Stimulated activated CD4-positive, alpha-beta T cell treated with anti-CD3 and anti-CD28 coated beads, Interleukin-1b, Interleukin-23, amount 100 ng/mL, for 4 hours (primary cell): ENCODE measurements around the gene CASP10.
"Not testable (repeated sequence)": the region's sequence is repeated elsewhere in the genome, so short reads cannot be mapped to it uniquely, and the experiment has no call there.

Experiments
- DNase-seq, 2 donors: peaks; one replicate each; pipeline ENCODE4 v3.0.0-alpha.2; 2020; ENCODE audit warnings: low read depth in 2 of 2

CASP10 gene

DNA sequence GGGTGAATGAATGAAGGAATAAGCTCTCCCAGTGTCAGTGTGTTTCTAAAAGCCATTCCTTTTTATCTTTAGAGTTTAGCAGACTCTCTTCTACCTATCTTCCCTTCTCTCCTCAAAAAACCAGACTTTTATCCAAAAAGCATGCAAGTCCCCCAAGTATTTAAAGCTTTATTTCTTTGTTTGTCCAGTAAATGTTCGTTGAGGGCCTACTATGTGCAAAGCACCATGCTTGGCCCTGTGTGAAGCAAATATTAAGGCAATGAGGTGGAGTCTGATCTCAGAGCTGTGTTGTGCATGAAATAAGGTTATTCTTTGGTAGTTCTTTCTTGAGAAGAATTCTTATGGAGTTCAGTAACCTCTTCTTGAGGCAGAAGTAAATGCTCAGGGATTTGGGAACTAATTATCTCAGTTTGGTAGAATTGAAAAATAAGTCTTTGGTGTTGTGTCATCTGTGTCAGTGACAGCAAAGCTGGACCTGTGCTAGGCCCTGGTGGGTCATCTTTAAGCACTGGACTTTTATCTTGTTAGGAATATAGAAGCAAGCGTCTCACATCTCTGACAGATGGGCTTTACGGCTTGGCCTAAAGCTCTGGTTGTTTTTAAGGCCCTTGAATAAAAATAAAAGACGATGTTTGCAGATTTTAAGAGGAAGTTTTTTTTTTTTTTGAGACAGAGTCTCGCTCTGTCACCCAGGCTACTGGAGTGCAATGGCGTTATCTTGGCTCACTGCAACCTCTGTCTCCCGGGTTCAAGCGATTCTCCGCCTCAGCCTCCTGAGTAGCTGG, 28.1 kb upstream of the CASP10 start:
- DNase-seq = no peak

DNA sequence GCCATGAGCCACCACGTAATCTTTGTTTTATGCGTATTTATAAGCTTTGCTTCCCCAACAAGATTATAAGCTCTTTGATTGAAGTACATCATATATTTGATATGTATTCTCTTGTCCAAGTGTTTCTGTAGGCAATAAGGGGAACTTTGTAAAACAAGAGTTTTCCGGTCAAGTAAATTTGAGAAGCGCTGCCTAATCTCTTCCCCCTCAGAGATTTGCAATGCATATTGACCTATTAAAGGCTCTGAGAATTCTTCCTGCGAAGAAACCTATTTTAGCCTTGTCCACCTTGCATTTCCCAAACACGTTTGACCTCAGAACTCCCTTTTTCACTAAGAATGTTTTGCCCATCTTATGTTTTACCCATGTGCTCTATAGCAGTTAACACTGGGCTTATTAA, 26.9 kb upstream of the CASP10 start:
- no peak for DNase-seq

DNA sequence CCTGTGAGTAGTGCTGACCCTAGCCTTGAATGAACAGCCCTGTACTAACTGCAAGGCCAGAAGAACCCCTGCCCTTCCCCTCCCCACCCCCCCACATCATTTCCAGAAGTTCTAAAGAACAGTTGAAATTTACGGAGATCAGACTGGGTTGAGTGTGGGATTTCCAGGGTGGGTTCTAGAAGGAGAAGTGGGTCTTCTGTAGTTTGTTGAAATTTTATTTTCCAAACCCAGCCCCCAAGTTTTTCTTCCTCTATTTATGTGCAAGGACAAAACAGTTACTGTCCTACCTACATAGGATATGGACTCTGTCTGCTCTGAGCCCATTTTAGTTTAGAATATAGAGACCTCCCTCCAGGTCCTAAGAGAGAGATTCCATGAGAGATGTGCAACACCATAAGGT, 26.3 kb upstream of the CASP10 start:
- no peak for DNase-seq

DNA sequence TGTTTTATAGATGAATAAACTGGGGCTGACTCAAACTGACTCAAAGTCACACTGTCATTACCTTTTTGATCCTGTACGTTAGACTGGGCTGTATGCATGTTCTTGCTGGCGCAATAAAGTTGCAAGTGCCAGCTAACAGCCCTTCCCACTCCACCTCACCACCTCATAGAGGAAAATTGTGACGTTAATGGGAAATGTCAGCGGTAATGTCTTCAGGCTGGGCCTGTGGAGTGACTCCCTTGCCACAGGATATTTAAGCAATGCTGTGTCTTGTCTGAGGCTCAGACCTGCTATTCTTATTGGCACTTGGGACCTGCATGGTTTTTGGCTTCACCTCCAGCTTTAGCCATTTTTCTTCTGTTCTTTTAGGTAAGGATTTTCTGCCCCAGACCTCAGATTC, 25.2 kb upstream of the CASP10 start:
- no peak for DNase-seq

DNA sequence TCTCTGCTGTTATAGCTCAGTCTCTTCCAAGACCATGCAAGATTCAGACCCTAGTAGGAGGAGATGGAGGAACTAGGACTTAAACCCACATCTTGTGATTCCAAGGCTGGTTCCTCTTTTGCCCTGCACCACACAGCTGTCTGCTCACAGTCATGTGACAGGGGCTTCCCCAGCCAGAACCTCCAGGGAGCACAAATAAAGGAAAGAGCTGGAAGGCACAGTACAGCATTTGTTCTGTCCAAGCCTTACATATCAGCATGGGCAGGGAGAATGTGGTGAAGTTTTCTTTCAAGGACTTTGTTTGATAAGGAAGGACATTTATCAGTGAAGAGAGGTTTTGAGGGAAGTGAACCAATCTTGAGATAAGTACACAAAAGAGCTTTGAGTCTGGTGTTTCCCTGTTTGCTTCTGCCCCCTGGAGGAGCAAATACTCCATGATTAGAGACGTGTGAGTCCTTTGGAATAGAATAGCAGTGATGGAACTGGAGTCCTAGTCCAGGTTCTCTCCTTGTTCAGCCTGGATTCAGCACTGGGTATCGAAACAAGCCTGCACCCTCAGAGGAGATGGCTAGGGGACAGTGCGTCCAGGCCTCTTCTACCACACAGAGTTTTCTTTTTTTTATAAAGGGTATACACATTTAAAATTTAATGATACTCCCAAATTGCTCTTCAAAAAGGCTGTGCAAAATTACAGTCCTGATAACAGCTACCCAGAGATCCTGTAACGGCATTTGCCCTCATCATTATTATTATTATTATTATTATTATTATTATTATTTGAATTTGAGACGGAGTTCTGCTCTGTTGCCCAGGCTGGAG, 24.6 kb upstream of the CASP10 start:
- peak in 1 of 2 donors; percentile 23 for DNase-seq

DNA sequence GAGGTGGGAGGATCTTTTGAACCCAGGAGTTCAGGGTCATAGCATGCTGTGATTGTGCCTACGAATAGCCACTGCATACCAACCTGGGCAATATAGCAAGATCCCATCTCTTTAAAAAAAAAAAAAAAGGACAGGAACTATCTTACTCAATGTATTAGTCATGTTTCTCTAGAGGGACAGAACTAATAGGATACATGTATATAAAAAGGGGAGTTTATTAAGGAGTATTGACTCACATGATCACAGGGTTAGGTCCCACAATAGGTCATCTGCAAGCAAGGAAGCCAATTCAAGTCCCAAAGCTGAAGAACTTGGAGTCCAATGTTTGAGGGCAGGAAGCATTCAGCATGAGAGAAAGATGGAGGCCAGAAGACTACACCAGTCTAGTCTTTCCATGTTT, 18.8 kb upstream of the CASP10 start:
- DNase-seq = no peak

DNA sequence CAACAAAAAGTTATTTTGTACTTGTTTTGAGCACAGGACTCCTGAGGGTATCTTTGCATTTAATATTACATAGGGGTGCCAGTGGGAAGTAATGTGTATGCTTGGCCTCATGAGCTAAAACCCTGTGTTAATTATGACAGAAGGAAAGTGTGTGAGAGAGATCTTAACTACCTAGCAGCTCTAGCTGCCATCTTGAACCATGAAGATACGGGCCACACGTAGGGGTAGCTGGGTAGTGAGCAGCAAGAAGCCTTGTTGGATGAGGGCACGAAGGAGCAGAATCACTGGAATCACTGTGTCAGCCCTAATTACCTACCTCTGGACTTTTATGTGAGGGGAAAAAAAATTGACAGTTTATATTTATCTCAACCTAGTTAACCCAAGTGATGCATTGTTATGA, 15.4 kb upstream of the CASP10 start:
- no peak for DNase-seq

DNA sequence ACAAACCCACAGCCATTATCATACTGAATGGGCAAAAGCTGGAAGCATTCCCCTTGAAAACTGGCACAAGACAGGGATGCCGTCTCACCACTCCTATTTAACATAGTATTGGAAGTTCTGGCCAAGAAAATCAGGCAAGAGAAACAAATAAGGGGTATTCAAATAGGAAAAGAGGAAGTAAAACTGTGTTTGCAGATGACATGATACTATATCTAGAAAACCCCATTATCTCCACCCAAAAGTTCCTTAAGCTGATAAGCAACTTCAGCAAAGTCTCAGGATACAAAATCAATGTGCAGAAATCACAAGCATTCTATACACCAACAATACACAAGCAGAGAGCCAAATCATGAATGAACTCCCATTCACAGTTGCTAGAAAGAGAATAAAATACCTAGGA, 14.4 kb upstream of the CASP10 start:
- DNase-seq = not testable (repeated sequence)

DNA sequence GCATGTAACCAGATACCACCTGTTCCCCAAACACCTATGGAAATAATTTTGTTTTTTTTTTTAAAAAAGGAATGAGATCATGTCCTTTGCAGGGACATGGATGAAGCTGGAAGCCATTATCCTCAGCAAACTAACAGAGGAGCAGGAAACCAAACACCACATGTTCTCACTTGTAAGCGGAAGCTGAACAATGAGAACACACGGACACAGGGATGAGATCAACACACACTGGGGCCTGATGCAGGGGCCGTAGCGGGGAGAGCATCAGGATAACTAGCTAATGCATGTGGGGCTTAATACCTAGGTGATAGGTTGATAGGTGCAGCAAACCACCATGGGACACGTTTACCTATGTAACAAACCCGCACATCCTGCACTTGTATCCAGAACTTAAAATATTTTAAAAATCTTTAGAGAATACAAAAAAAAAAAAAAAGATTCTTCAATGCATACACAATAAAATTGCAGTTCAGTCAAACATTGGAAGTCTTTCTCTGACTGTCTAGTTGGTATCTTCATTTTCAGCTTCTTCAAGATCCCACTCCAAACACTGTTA, 11.6 kb upstream of the CASP10 start:
- DNase-seq = no peak

DNA sequence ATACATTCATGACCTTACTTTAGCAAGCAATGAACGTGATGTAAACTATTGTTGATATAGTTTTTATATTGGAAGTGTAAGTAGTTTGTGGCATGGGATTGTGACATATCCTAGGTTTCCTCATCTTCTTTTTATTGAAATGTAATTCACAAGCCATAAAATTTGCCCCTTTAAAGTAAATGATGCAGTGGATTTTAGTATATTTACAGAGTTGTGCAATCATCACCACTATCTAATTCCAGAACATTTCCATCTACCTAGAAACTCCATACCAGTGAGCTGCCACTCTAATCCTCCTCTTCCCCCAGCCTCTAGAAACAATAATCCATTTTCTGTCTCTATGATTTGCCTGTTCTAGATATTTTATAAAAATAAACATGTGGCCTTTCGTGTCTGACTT, 10.7 kb upstream of the CASP10 start:
- DNase-seq = no peak

DNA sequence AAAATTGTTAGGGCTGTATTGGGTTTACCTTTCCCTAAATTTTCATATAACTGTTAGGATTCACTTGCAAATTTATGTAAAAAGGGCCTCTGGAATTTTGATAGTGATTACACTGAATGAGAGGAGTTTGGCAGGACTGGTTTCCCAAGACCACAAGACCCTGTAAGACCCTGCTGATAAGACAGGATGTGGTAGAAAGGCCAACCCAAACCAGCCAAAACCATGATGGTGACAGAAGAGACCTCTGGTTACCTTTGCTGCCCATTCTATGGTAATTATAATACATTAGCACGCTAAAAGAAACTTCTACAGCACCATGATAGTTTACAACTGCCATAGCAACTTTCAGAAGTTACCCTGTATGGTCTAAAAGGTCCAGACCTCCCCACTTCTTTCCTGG, 8.3 kb upstream of the CASP10 start:
- no peak for DNase-seq

DNA sequence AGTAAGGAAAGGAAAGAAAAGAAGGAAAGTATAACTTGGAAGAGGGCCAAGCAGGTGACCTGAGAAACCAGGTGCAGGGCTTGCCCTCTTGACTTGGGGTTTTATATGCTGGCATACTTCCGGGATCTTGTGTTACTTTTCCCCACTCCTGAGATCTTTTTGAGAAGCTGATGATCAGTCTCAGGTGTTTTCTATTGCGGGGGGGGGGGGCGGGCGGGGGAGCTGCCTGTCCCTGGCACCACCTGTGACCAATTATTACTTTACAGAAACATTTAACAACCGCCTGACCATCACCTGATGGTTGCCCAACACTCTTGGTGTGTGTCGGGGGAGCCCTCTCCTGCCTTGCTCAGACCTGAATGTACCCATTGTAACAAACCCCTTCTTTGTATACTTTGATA, 6.9 kb upstream of the CASP10 start:
- no peak for DNase-seq

DNA sequence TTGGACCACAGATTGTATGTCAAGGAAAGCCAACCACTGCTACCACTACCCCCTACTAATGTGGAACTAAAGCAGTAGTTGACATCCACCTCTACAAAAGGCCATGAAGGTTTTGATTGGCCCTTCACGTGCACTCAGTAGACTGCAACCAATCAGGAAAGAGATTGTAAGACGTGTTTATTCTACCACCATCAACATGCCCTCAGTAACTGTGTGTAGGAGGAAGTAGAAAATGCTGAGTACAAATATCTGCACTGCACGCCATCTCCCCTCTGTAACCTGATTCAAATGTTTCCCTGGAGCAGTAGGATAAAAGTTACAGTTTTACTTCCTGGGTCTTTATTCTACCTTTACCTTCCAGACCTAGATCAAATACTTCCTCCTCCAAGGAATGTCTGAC, 2.9 kb upstream of the CASP10 start:
- DNase-seq = no peak

DNA sequence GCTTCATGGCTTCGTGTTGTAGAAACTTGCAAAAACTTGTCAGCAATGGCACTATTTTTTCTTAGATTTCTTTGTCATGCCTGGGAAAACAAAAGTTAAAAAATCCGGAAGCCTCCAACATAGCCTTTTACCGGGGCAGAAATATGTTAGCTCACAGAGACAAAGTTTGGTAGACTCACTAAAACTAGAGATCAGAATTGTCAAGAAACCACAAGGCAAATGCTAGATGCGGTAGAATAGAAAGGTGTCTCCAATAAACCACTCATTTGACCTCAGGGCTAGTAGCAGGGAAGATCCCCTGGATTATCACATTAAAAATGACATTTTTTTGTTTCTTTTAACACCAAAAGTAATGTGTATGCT, 405 bp downstream of the CASP10 start:
- DNase-seq = no peak

DNA sequence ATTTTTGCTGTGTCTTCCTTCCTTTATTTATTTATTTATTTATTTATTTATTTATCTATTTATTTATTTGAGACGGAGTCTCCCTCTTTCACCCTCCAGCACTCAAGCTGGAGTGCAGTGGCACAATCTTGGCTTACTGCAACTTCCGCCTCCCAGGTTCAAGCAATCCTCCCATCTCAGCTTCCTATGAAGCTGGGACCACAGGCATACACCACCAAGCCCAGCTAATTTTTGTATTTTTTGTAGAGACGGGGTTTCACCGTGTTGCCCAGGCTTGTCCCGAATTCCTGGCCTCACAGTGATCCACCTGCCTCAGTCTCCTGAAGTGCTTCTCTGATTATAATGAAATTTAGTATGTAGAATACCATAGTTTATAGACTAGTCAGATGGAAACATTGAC, 894 bp downstream of the CASP10 start:
- not testable (repeated sequence) for DNase-seq

DNA sequence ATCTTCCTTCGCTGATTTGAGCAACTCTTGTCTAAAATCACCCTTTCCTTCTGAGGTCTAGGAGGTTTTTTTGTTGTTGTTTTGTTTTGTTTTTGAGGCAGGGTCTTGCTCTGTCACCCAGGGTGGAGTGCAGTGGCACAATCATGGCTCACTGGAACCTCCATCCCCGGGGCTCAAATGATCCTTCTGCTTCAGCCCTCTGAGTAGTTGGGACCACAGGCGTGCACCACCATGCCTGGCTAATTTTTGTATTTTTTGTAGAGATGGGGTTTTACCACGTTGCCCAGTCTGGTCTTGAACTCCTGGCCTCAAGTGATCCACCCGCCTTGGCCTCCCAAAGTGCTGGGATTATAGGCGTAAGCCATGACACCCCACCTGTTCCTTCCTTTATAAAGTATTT, 1.3 kb downstream of the CASP10 start:
- DNase-seq = not testable (repeated sequence)

DNA sequence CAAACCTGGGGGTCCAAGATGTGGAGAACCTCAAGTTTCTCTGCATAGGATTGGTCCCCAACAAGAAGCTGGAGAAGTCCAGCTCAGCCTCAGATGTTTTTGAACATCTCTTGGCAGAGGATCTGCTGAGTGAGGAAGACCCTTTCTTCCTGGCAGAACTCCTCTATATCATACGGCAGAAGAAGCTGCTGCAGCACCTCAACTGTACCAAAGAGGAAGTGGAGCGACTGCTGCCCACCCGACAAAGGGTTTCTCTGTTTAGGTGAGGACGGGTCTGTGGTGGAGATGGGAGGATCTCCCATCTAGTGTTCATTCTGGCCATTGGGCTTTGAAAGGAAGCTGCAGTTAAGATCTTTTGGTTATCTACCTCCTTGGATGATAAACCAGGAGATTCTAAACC, 2.9 kb downstream of the CASP10 start:
- no peak for DNase-seq

DNA sequence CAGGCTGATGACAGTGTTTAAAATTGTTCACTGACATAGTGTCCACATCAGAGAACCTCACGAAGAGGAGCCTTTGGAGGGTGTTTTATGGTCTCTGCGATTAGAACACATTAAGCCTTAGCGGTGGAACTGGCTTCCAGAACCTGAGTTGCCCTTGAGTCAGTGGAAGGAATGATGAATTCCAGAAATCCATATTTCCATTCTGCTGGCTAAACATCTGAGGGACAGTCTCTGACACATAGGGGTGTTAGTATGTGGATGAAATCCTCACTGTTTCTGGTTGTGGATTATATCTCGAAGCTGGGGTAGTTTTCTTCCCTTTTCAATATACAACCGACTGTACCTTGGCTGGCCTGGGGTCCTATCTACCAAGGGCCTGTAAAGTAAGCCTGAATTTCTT, 4.0 kb downstream of the CASP10 start:
- DNase-seq = no peak

DNA sequence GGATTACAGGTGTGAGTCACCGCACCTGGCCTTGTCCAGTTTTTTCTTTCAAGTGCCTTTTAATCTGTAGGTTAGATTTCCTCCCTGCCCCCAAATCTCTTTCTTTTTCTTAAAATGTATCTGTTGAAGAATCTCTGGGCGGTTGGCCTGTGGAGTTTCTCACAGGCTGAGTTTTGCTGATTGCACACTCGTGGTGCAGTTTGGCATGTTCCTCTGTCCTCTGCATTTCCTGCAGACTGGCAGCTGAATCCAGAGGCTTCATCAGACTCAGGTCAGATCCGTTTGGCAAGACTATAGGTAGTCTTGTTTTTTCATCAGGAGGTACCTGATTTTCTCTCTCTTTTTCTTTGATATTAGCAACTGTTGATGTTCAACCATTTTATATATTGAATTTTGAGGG, 5.5 kb downstream of the CASP10 start:
- no peak for DNase-seq

DNA sequence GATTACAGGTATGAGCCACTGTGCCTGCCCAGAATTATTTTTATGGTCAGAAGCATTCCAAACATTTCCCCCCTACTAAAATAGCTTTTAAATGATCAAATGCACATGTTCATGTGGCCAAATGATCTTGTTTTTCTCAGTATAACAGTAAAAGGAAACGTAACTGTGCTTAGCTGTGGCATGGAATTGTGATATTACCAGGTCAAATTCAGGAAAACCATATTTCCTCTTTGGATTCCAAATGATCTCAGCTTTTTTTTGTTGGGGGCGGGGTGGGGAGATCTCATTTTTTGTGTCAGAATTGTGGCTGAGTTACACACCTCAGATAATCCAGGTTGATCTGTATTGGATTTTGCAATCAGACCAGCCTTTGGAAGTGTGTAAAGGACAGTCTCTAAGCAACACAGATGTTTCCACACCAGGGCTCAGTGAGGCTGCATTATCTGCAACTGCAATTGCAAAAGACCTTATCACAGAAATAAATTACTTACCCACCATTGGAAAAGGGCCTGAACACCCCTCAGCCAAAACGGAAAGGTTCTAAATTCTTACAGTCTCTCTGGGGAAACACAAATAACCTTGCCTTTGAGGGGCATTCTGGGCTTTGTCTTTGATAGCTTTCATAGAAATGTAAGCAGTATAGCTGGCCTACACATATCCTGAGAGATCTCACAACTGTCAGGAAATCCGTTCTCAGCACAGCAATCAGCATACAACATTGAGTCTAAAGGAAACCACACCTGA, 8.4 kb downstream of the CASP10 start:
- DNase-seq = no peak

DNA sequence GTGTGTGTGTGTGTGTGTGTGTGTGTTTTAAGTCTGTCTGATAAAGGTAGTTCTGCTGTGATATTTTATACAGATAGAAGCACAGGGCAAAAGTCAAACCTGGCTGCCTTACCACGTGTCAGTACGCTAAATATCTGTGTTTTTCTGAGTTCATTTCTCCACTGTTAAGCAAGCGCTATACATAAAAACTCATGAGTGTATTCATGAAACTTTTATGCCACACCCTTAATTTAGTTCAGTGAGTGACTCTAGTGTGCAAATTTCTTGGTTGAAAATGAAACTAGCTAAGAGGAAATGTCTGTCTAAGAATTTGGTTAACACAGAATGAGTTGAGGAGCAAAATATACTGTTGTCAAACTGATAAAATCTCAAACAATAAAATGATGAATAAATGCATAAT, 11.2 kb downstream of the CASP10 start:
- DNase-seq = no peak

DNA sequence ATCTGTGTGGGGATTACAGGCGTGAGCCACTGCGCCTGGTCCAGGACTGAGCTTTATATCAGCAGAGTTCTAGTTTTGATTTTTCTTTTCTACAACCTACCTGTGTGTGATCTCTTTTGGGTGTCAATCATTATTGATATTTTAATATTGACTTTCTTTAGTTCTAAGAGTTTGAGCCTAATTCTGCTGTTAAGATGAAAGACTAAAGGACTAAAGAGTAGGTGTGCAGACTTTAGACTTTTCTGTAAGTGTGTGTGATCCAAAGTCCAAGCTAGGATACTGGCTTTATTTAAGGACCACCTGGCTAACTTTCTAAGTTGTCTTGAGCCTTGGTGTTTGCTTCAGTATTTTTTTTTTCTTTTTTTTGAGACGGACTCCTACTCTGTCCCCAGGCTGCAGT, 12.4 kb downstream of the CASP10 start:
- DNase-seq = no peak
